PC-3 (cell line): ENCODE results near the gene ZNF724. TPM values are rescaled to one million over a fixed set of nuclear protein-coding genes. Genes with fewer than 3 reads are reported as not detected.

ENCODE experiments used
- ATAC-seq: fragments of 200-7000 bp; cut with Tn5 transposase; 2 replicates; pipeline ENCODE4 v1.9.1; 2020; ENCODE audit warnings: mild to moderate bottlenecking, moderate library complexity
- BruUV-seq: library from RNA; stranded (reverse); fragments of 400-500 nt; replicated peaks from 2 replicates; lab custom pipeline; 2021; lab: Mats Ljungman, UMichigan
- CTCF ChIA-PET: fragments of 300-600 bp; sonication (Branson Sonifier 250); formaldehyde crosslinking; loops from one replicate; lab custom pipeline; 2022; ENCODE audit warnings: antibody characterized with exemption; lab: Charles Lee
- POLR2A ChIA-PET: fragments of 300-600 bp; sonication (Branson Sonifier 250); formaldehyde crosslinking; loops from one replicate; lab custom pipeline; 2022; ENCODE audit warnings: antibody characterized with exemption; ENCODE audit not compliant: unreplicated experiment; lab: Charles Lee
- DNase-seq: peaks from one replicate; pipeline ENCODE4 v3.0.0-alpha.2; 2015
- H2AFZ ChIP-seq: fragments of 300-600 bp; sonication (generic); 2 replicates; pipeline ENCODE4 v1.6.0; 2016; ENCODE audit warnings: antibody characterized with exemption, low read length
- H3F3A ChIP-seq: fragments of 300-600 bp; sonication (generic); one replicate; pipeline ENCODE4 v1.6.0; 2017; ENCODE audit warnings: antibody characterized with exemption, low read length, control low read depth, mild to moderate bottlenecking; ENCODE audit not compliant: unreplicated experiment
- H3K27ac ChIP-seq: fragments of 300-600 bp; sonication (generic); 2 replicates; pipeline ENCODE4 v1.5.1; 2016; ENCODE audit warnings: mild to moderate bottlenecking, low read length
- H3K27me3 ChIP-seq: fragments of 300-600 bp; sonication (generic); 2 replicates; pipeline ENCODE4 v1.6.1; 2016; ENCODE audit warnings: low read length, mixed read lengths
- H3K36me3 ChIP-seq: fragments of 300-600 bp; sonication (generic); 2 replicates; pipeline ENCODE4 v1.6.1; 2016; ENCODE audit warnings: low read depth, mixed run types, low read length, mixed read lengths
- H3K4me1 ChIP-seq: fragments of 300-600 bp; sonication (generic); 2 replicates; pipeline ENCODE4 v1.5.1; 2016; ENCODE audit warnings: low read length; ENCODE audit not compliant: insufficient read depth
- H3K4me2 ChIP-seq: fragments of 300-600 bp; sonication (generic); 2 replicates; pipeline ENCODE4 v1.6.0; 2016; ENCODE audit warnings: low read length
- H3K4me3 ChIP-seq: fragments of 300-600 bp; sonication (generic); 2 replicates; pipeline ENCODE4 v1.5.1; 2016; ENCODE audit warnings: mild to moderate bottlenecking, low read length, mixed read lengths
- H3K79me2 ChIP-seq: fragments of 300-600 bp; sonication (generic); 2 replicates; pipeline ENCODE4 v1.6.1; 2017; ENCODE audit warnings: low read length, mixed read lengths
- H3K9ac ChIP-seq: fragments of 300-600 bp; sonication (generic); 2 replicates; pipeline ENCODE4 v1.6.0; 2016; ENCODE audit warnings: mild to moderate bottlenecking, low read length
- H3K9me2 ChIP-seq: fragments of 300-600 bp; sonication (generic); replicated peaks from 2 replicates; pipeline ENCODE4 v1.6.1; 2016; ENCODE audit warnings: mixed run types, low read length, mixed read lengths
- H3K9me3 ChIP-seq: fragments of 300-600 bp; sonication (generic); 2 replicates; pipeline ENCODE4 v1.6.1; 2016; ENCODE audit warnings: low read length, mixed read lengths
- H4K20me1 ChIP-seq: fragments of 300-600 bp; sonication (generic); 2 replicates; pipeline ENCODE4 v1.6.1; 2016; ENCODE audit warnings: low read length, mixed read lengths
- EZH2 ChIP-seq: fragments of 300-600 bp; sonication (generic); IDR thresholded peaks from one replicate; pipeline ENCODE4 v1.6.1; 2017; ENCODE audit warnings: antibody characterized with exemption, mild to moderate bottlenecking, low read length; ENCODE audit not compliant: unreplicated experiment
- EZH2phosphoT487 ChIP-seq: fragments of 300-600 bp; sonication (generic); IDR thresholded peaks from 2 replicates; pipeline ENCODE4 v1.6.1; 2018; ENCODE audit warnings: mild to moderate bottlenecking, antibody characterized with exemption, low read length, borderline replicate concordance
- intact Hi-C: fragments of 100-400 bp; cut with micrococcal nuclease; formaldehyde crosslinking; loops from 2 replicates; pipeline ENCODE4 v1.9.0; 2023
- total RNA-seq: library from RNA; depleted of rRNA; stranded (reverse); fragments of >200 nt; gene quantifications from 2 replicates; pipeline ENCODE4 v1.2.3, GENCODE V29; 2014
- TF ChIP-seq, protein P1 (sequence below): fragments of 300-600 bp; sonication (generic); conservative IDR thresholded peaks from 2 replicates; pipeline ENCODE4 v1.5.1; 2017; ENCODE audit warnings: antibody characterized with exemption, low read depth, mild to moderate bottlenecking, low read length

Gene ZNF724
- total RNA-seq, 1 experiment from 2014 or later = 23.1 TPM

- BruUV-seq = no TSS peak
- peaks cover 90% of the 10 kb centered on the region for H3K36me3 ChIP-seq
- TF ChIP-seq, protein P1, sequence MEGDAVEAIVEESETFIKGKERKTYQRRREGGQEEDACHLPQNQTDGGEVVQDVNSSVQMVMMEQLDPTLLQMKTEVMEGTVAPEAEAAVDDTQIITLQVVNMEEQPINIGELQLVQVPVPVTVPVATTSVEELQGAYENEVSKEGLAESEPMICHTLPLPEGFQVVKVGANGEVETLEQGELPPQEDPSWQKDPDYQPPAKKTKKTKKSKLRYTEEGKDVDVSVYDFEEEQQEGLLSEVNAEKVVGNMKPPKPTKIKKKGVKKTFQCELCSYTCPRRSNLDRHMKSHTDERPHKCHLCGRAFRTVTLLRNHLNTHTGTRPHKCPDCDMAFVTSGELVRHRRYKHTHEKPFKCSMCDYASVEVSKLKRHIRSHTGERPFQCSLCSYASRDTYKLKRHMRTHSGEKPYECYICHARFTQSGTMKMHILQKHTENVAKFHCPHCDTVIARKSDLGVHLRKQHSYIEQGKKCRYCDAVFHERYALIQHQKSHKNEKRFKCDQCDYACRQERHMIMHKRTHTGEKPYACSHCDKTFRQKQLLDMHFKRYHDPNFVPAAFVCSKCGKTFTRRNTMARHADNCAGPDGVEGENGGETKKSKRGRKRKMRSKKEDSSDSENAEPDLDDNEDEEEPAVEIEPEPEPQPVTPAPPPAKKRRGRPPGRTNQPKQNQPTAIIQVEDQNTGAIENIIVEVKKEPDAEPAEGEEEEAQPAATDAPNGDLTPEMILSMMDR = no peak
- TF ChIP-seq EZH2 = no peak
- no peak for TF ChIP-seq EZH2phosphoT487
- no peak overlapping the region for H2AFZ ChIP-seq
- CTCF ChIA-PET = no interaction called here
- no peaks in the 10 kb centered on the region for H3K4me1 ChIP-seq
- H3K9me3 ChIP-seq = peaks cover 41% of the 10 kb centered on the region
- DNase-seq (no peak), ATAC-seq (no peak)
- peaks cover 74% of the 10 kb centered on the region for H3K79me2 ChIP-seq
- intact Hi-C loops = no loop called here
- POLR2A ChIA-PET = no interaction called here
- no peaks in the 10 kb centered on the region for H3F3A ChIP-seq
- H3K27ac ChIP-seq = no peak overlapping the region
- no peak overlapping the region for H3K4me2 ChIP-seq
- H4K20me1 ChIP-seq = no peaks in the 10 kb centered on the region
- no peaks in the 10 kb centered on the region for H3K9me2 ChIP-seq
- no peak overlapping the region for H3K4me3 ChIP-seq
- no peak overlapping the region for H3K9ac ChIP-seq
- no peaks in the 10 kb centered on the region for H3K27me3 ChIP-seq
Measured at GRCh38 chr19:23241419-23241818, 8.8 kb downstream of the ZNF724 start.

- Histone ChIP-seq H3K9ac (no peak overlapping the region), H3K79me2 (no peaks in the 10 kb centered on the region), H3K9me2 (no peaks in the 10 kb centered on the region), H3K27ac (no peak overlapping the region), H3K4me3 (peak overlapping the region; percentile 43), H2AFZ (no peak overlapping the region), H3K4me1 (no peaks in the 10 kb centered on the region), H3K36me3 (peaks cover 96% of the 10 kb centered on the region), H3F3A (no peaks in the 10 kb centered on the region), H3K4me2 (no peak overlapping the region), H3K9me3 (peaks cover 70% of the 10 kb centered on the region), H3K27me3 (0 out of 2 replicates have a peak, but pooled peaks cover 4% of the 10 kb centered on the region), H4K20me1 (no peaks in the 10 kb centered on the region)
- TF ChIP-seq EZH2 = no peak
- no peak for TF ChIP-seq EZH2phosphoT487
- TF ChIP-seq, protein P1 = no peak
- peak; percentile 5 for DNase-seq
- ChIA-PET CTCF (no interaction called here), POLR2A (no interaction called here)
- no TSS peak for BruUV-seq
- intact Hi-C loops = no loop called here
- ATAC-seq = no peak
Measured at GRCh38 chr19:23222998-23223652, 27.1 kb downstream of the ZNF724 start.

GRCh38 chr19:23203841-23204344 is 46.3 kb downstream of the ZNF724 start:
- no peak overlapping the region for H3K4me3 ChIP-seq
- no peak overlapping the region for H3K4me2 ChIP-seq
- no peaks in the 10 kb centered on the region for H3K4me1 ChIP-seq
- H3K36me3 ChIP-seq = no peaks in the 10 kb centered on the region; the same call in 1 of the 2 replicates
- BruUV-seq = no TSS peak
- H3K9me3 ChIP-seq = peaks cover 8% of the 10 kb centered on the region; the same call in 1 of the 2 replicates
- H3K9ac ChIP-seq = no peak overlapping the region
- H3K79me2 ChIP-seq = no peaks in the 10 kb centered on the region
- H3K27ac ChIP-seq = no peak overlapping the region
- DNase-seq (no peak), ATAC-seq (no peak)
- POLR2A ChIA-PET = no interaction called here
- TF ChIP-seq EZH2 = no peak
- no peak for TF ChIP-seq EZH2phosphoT487
- TF ChIP-seq, protein P1 = no peak
- CTCF ChIA-PET = no interaction called here
- no peaks in the 10 kb centered on the region for H3K27me3 ChIP-seq
- H2AFZ ChIP-seq = no peak overlapping the region
- intact Hi-C loops = no loop called here
- no peaks in the 10 kb centered on the region for H3K9me2 ChIP-seq
- H3F3A ChIP-seq = no peaks in the 10 kb centered on the region
- no peaks in the 10 kb centered on the region for H4K20me1 ChIP-seq
